ENCODE results near the gene MAGEF1. TPM values are rescaled to one million over a fixed set of nuclear protein-coding genes. Genes with fewer than 3 reads are reported as not detected.
A peak's percentile ranks its signal among the peaks of the same experiment; 100 is the strongest.

Gene MAGEF1
- total RNA-seq, 2 donors from 2014 or later = 4.5 to 6.4 TPM

DNA sequence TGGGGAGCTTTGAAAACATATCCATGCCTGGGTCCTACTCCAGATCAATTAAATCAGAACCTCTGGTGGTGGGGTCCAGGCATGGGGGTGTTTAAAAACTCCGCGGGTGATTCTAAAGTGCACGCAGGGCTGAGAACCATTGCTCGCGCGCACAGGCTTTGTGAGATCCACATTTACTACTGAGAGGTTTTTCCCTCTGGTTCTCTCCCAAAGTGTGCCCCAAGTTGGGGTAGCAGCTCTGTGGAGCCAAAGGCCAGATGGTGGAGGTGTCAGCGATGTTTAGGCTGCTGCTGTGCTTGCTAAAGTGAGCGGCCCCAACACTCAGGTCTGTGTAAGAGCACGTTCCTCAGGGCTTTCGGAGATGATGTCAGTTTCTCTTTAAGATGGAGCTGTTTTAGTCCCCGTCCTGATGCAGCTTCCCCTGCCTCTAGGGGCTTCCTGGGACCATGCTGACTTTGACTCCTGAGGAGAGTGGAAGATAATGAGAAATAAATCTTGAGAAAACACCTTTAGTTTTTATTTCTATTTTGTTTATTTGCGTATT lies 13.4 kb upstream of the MAGEF1 start:
- DNase-seq = no peak
- H3K36me3 Mint-ChIP-seq (ENCODE audit: low read depth) = no peaks in the 10 kb centered on the region
- H3K9me3 ChIP-seq (ENCODE audit: control insufficient read depth, low read length, poor library complexity, severe bottlenecking) = no peaks in the 10 kb centered on the region
- no peak overlapping the region for H3K4me3 Mint-ChIP-seq
- no peak for ATAC-seq
- peaks cover 21% of the 10 kb centered on the region for H3K27me3 Mint-ChIP-seq
- H3K4me1 Mint-ChIP-seq = peaks cover 3% of the 10 kb centered on the region
- no peak overlapping the region for H3K27ac Mint-ChIP-seq

- H3K4me1 Mint-ChIP-seq = peaks cover 3% of the 10 kb centered on the region
- no peak overlapping the region for H3K4me3 Mint-ChIP-seq
- H3K27ac Mint-ChIP-seq = no peak overlapping the region
- no peaks in the 10 kb centered on the region for H3K9me3 ChIP-seq (ENCODE audit: control insufficient read depth, low read length, poor library complexity, severe bottlenecking)
- peaks cover 18% of the 10 kb centered on the region for H3K27me3 Mint-ChIP-seq
- ATAC-seq = no peak
- DNase-seq = no peak
- H3K36me3 Mint-ChIP-seq (ENCODE audit: low read depth) = no peaks in the 10 kb centered on the region
Measured at GRCh38 chr3:184724699-184725098, 12.8 kb upstream of the MAGEF1 start.

DNA sequence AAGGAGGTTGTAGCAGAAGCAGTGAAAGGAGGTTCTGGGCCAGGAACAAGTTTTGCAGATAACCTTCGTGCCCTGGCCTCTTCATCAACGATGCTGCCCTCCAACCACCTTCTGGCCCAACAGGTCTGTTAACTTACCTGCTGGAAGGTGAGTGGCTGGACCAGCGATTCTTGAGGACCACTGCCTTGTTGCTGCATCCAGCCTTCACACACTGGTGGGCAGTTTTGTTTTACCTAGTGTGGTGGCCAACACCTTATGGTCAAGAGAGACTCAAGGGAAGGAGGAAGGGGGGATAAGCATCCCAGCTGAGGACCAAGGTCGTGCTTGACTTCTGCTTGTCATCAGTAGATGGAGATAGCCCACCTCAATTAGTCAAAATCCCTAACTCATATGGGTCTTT lies 7.8 kb upstream of the MAGEF1 start:
- H3K4me3 Mint-ChIP-seq = no peak overlapping the region

GRCh38 chr3:184718431-184718830 lies 6.6 kb upstream of the MAGEF1 start:
- H3K27me3 Mint-ChIP-seq = no peaks in the 10 kb centered on the region
- no peak overlapping the region for H3K4me3 Mint-ChIP-seq
- peaks cover 2% of the 10 kb centered on the region for H3K4me1 Mint-ChIP-seq
- no peaks in the 10 kb centered on the region for H3K36me3 Mint-ChIP-seq (ENCODE audit: low read depth)
- no peak overlapping the region for H3K27ac Mint-ChIP-seq
- DNase-seq = no peak
- ATAC-seq = no peak
- no peaks in the 10 kb centered on the region for H3K9me3 ChIP-seq (ENCODE audit: control insufficient read depth, low read length, poor library complexity, severe bottlenecking)

More for the DNA sequence above, 7.8 kb upstream of the MAGEF1 start:
- H3K4me1 Mint-ChIP-seq = peaks cover 2% of the 10 kb centered on the region
- H3K27ac Mint-ChIP-seq = no peak overlapping the region
- ATAC-seq (no peak), DNase-seq (no peak)
- no peaks in the 10 kb centered on the region for H3K36me3 Mint-ChIP-seq (ENCODE audit: low read depth)
- H3K9me3 ChIP-seq (ENCODE audit: control insufficient read depth, low read length, poor library complexity, severe bottlenecking) = no peaks in the 10 kb centered on the region
- peaks cover 2% of the 10 kb centered on the region for H3K27me3 Mint-ChIP-seq

DNA sequence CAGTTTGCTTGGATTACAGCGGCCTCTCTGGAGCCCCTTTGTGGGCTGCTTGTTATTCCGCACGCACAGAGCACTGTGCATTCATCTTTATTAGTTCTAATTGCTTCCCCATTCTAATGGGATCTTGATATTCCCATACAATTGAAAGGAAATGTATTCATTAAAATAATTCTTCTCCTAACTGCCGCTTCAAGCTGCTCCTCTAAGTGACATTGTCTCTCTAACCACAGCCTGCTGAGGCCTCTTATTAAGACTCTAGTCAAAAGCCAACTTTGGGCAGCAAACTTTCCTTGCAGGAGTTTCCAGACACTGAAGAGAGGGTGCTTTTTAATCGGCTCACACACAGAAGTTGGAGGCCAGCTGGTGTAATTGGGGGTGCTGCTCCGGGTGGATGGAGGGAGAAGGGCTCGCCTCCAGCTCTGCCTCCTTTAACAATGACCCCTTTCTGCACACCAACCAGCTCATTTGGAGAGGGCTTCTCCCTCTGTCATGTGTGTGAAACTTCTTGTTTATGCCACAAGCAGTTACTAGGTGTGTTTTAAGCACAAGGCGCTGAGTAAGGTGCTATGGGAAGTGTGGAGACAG lies 5.6 kb upstream of the MAGEF1 start:
- no peaks in the 10 kb centered on the region for H3K27me3 Mint-ChIP-seq
- no peak overlapping the region for H3K4me3 Mint-ChIP-seq
- DNase-seq = no peak
- ATAC-seq = no peak
- H3K36me3 Mint-ChIP-seq (ENCODE audit: low read depth) = no peaks in the 10 kb centered on the region
- H3K9me3 ChIP-seq (ENCODE audit: control insufficient read depth, low read length, poor library complexity, severe bottlenecking) = no peaks in the 10 kb centered on the region
- peaks cover 8% of the 10 kb centered on the region for H3K4me1 Mint-ChIP-seq
- no peak overlapping the region for H3K27ac Mint-ChIP-seq

GRCh38 chr3:184716622-184717398 lies 4.9 kb upstream of the MAGEF1 start:
- Mint-ChIP-seq H3K36me3 (ENCODE audit: low read depth) (no peaks in the 10 kb centered on the region), H3K4me1 (peaks cover 13% of the 10 kb centered on the region), H3K27me3 (no peaks in the 10 kb centered on the region), H3K27ac (no peak overlapping the region), H3K4me3 (no peak overlapping the region)
- DNase-seq (no peak), ATAC-seq (no peak)
- no peaks in the 10 kb centered on the region for H3K9me3 ChIP-seq (ENCODE audit: control insufficient read depth, low read length, poor library complexity, severe bottlenecking)

- H3K27ac Mint-ChIP-seq = no peak overlapping the region
- no peaks in the 10 kb centered on the region for H3K9me3 ChIP-seq (ENCODE audit: control insufficient read depth, low read length, poor library complexity, severe bottlenecking)
Measured at GRCh38 chr3:184715943-184716621, 4.2 kb upstream of the MAGEF1 start.

GRCh38 chr3:184713521-184713920 lies 1.7 kb upstream of the MAGEF1 start:
- ATAC-seq = no peak
- no peak overlapping the region for H3K4me3 Mint-ChIP-seq
- no peak for DNase-seq
- no peaks in the 10 kb centered on the region for H3K27me3 Mint-ChIP-seq
- no peaks in the 10 kb centered on the region for H3K36me3 Mint-ChIP-seq (ENCODE audit: low read depth)
- H3K9me3 ChIP-seq (ENCODE audit: control insufficient read depth, low read length, poor library complexity, severe bottlenecking) = no peaks in the 10 kb centered on the region
- H3K27ac Mint-ChIP-seq = peak overlapping the region; percentile 1
- peaks cover 27% of the 10 kb centered on the region for H3K4me1 Mint-ChIP-seq

More at GRCh38 chr3:184715943-184716621, 4.2 kb upstream of the MAGEF1 start:
- ATAC-seq (no peak), DNase-seq (no peak)
- Mint-ChIP-seq H3K4me3 (no peak overlapping the region), H3K4me1 (peaks cover 16% of the 10 kb centered on the region), H3K36me3 (ENCODE audit: low read depth) (no peaks in the 10 kb centered on the region), H3K27me3 (no peaks in the 10 kb centered on the region)

GRCh38 chr3:184713040-184713355 lies 1.1 kb upstream of the MAGEF1 start:
- Mint-ChIP-seq H3K36me3 (ENCODE audit: low read depth) (no peaks in the 10 kb centered on the region), H3K4me1 (peaks cover 27% of the 10 kb centered on the region), H3K27ac (peak overlapping the region; percentile 1), H3K4me3 (peak overlapping the region; percentile 94), H3K27me3 (no peaks in the 10 kb centered on the region)
- H3K9me3 ChIP-seq (ENCODE audit: control insufficient read depth, low read length, poor library complexity, severe bottlenecking) = no peaks in the 10 kb centered on the region
- no peak for DNase-seq
- ATAC-seq = no peak

DNA sequence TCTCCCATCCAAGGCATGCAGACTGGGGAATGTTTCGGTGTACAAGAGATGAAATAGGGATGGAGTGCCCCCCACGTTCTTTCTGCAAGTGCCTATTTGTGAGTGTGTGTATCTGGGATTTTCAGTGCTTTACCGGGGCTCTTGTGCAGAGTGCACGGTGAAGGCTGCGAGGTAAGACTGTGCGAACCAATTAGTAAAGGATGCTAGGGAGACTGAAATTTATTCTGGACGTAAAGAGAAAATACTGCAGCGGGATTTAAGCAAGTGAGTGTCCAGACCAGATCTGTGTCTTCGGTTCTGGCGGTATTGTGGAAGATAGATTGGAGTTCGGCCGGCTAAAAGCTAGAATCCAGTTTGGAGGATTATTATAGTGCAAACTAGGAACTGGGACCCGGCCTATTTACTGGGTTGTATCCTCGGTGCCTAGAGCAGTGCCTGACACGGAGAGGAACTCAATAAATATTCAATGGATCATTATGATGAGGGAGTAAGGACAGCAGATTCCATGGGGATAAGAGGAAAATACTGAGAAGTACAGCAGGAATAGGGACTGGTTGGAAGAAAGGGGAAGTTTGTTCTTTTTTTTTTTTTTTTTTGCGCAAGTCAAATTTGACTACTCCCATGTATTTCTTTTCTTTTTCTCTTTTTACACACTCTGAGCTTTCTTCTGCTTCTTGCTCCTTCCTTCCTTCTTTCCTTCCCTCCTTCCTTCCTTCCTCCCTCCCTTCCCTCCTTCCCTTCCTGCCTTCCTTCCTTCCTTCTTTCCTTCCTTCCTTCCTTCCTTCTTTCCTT lies 580 bp upstream of the MAGEF1 start:
- Mint-ChIP-seq H3K27ac (peak overlapping the region; percentile 1), H3K4me3 (peak overlapping the region; percentile 94), H3K4me1 (peaks cover 27% of the 10 kb centered on the region), H3K27me3 (no peaks in the 10 kb centered on the region), H3K36me3 (ENCODE audit: low read depth) (no peaks in the 10 kb centered on the region)
- no peaks in the 10 kb centered on the region for H3K9me3 ChIP-seq (ENCODE audit: control insufficient read depth, low read length, poor library complexity, severe bottlenecking)
- peak; percentile 62 for ATAC-seq
- no peak for DNase-seq

- DNase-seq (no peak), ATAC-seq (peak; percentile 38)
- Mint-ChIP-seq H3K27ac (peak overlapping the region; percentile 1), H3K36me3 (ENCODE audit: low read depth) (no peaks in the 10 kb centered on the region), H3K4me3 (peak overlapping the region; percentile 94), H3K4me1 (peaks cover 27% of the 10 kb centered on the region), H3K27me3 (no peaks in the 10 kb centered on the region)
- no peaks in the 10 kb centered on the region for H3K9me3 ChIP-seq (ENCODE audit: control insufficient read depth, low read length, poor library complexity, severe bottlenecking)
Measured at GRCh38 chr3:184710870-184711492, 883 bp downstream of the MAGEF1 start.

GRCh38 chr3:184703657-184704056 lies 8.2 kb downstream of the MAGEF1 start:
- Mint-ChIP-seq H3K4me1 (no peaks in the 10 kb centered on the region), H3K27ac (no peak overlapping the region), H3K4me3 (no peak overlapping the region), H3K27me3 (no peaks in the 10 kb centered on the region), H3K36me3 (ENCODE audit: low read depth) (no peaks in the 10 kb centered on the region)
- DNase-seq = no peak
- ATAC-seq = no peak
- no peaks in the 10 kb centered on the region for H3K9me3 ChIP-seq (ENCODE audit: control insufficient read depth, low read length, poor library complexity, severe bottlenecking)
